ENCODE data around the gene TARM1.

The TARM1 gene

DNA sequence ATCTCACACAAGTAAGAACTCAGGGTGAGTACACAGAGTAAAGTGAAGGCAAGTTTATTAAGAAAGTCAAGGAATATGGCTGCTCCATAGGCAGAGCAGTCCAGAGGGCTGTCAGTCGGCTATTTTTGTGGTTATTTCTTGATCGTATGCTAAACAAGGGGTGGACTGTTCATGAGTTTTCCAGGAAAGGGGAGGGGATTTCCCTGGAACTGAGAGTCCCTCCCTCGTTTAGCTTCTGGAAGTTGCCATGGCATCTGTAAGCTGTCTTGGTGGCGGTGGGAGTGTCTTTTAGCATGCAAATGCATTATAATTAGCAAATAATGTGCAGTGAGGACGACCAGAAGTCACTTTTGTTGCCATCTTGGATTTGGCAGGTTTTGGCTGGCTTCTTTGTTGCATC lies 11.7 kb downstream of the TARM1 start:
- TF ChIP-seq ZNF561 (tag by site-specific recombination; IDR thresholded peaks at IDR 0.05; ENCODE audit: borderline replicate concordance) (no peak), ZNF629 (tag by site-specific recombination; IDR thresholded peaks at IDR 0.05) (no peak), ZNF223 (tag by site-specific recombination; IDR thresholded peaks at IDR 0.05) (no peak), MZF1 (tag by site-specific recombination; IDR thresholded peaks at IDR 0.05; ENCODE audit: borderline replicate concordance) (no peak), SP3 (tag by site-specific recombination; IDR thresholded peaks at IDR 0.05) (no peak), ZNF830 (tag by site-specific recombination; IDR thresholded peaks at IDR 0.05; ENCODE audit: low read depth) (no peak), ZNF747 (tag by site-specific recombination; IDR thresholded peaks at IDR 0.05) (no peak), ZNF596 (tag by site-specific recombination; IDR thresholded peaks at IDR 0.05) (no peak), ZNF16 (tag by site-specific recombination; IDR thresholded peaks at IDR 0.05; ENCODE audit: low read depth) (no peak), ZNF146 (tag by site-specific recombination; IDR thresholded peaks at IDR 0.05) (no peak), ZBTB7A (tag by site-specific recombination; IDR thresholded peaks at IDR 0.05; ENCODE audit: low read depth) (no peak), ZBTB48 (tag by site-specific recombination; IDR thresholded peaks at IDR 0.05) (no peak)
- TF ChIP-seq, protein P1, sequence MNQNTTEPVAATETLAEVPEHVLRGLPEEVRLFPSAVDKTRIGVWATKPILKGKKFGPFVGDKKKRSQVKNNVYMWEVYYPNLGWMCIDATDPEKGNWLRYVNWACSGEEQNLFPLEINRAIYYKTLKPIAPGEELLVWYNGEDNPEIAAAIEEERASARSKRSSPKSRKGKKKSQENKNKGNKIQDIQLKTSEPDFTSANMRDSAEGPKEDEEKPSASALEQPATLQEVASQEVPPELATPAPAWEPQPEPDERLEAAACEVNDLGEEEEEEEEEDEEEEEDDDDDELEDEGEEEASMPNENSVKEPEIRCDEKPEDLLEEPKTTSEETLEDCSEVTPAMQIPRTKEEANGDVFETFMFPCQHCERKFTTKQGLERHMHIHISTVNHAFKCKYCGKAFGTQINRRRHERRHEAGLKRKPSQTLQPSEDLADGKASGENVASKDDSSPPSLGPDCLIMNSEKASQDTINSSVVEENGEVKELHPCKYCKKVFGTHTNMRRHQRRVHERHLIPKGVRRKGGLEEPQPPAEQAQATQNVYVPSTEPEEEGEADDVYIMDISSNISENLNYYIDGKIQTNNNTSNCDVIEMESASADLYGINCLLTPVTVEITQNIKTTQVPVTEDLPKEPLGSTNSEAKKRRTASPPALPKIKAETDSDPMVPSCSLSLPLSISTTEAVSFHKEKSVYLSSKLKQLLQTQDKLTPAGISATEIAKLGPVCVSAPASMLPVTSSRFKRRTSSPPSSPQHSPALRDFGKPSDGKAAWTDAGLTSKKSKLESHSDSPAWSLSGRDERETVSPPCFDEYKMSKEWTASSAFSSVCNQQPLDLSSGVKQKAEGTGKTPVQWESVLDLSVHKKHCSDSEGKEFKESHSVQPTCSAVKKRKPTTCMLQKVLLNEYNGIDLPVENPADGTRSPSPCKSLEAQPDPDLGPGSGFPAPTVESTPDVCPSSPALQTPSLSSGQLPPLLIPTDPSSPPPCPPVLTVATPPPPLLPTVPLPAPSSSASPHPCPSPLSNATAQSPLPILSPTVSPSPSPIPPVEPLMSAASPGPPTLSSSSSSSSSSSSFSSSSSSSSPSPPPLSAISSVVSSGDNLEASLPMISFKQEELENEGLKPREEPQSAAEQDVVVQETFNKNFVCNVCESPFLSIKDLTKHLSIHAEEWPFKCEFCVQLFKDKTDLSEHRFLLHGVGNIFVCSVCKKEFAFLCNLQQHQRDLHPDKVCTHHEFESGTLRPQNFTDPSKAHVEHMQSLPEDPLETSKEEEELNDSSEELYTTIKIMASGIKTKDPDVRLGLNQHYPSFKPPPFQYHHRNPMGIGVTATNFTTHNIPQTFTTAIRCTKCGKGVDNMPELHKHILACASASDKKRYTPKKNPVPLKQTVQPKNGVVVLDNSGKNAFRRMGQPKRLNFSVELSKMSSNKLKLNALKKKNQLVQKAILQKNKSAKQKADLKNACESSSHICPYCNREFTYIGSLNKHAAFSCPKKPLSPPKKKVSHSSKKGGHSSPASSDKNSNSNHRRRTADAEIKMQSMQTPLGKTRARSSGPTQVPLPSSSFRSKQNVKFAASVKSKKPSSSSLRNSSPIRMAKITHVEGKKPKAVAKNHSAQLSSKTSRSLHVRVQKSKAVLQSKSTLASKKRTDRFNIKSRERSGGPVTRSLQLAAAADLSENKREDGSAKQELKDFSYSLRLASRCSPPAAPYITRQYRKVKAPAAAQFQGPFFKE (tag by site-specific recombination; IDR thresholded peaks at IDR 0.05; ENCODE audit: borderline replicate concordance) = no peak
- TF ChIP-seq, protein P2, sequence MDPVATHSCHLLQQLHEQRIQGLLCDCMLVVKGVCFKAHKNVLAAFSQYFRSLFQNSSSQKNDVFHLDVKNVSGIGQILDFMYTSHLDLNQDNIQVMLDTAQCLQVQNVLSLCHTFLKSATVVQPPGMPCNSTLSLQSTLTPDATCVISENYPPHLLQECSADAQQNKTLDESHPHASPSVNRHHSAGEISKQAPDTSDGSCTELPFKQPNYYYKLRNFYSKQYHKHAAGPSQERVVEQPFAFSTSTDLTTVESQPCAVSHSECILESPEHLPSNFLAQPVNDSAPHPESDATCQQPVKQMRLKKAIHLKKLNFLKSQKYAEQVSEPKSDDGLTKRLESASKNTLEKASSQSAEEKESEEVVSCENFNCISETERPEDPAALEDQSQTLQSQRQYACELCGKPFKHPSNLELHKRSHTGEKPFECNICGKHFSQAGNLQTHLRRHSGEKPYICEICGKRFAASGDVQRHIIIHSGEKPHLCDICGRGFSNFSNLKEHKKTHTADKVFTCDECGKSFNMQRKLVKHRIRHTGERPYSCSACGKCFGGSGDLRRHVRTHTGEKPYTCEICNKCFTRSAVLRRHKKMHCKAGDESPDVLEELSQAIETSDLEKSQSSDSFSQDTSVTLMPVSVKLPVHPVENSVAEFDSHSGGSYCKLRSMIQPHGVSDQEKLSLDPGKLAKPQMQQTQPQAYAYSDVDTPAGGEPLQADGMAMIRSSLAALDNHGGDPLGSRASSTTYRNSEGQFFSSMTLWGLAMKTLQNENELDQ (tag by site-specific recombination; IDR thresholded peaks at IDR 0.05; ENCODE audit: low read depth) = no peak
- TF ChIP-seq, protein P3, sequence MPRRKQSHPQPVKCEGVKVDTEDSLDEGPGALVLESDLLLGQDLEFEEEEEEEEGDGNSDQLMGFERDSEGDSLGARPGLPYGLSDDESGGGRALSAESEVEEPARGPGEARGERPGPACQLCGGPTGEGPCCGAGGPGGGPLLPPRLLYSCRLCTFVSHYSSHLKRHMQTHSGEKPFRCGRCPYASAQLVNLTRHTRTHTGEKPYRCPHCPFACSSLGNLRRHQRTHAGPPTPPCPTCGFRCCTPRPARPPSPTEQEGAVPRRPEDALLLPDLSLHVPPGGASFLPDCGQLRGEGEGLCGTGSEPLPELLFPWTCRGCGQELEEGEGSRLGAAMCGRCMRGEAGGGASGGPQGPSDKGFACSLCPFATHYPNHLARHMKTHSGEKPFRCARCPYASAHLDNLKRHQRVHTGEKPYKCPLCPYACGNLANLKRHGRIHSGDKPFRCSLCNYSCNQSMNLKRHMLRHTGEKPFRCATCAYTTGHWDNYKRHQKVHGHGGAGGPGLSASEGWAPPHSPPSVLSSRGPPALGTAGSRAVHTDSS (tag by site-specific recombination; IDR thresholded peaks at IDR 0.05) = no peak
- TF ChIP-seq, protein P4, sequence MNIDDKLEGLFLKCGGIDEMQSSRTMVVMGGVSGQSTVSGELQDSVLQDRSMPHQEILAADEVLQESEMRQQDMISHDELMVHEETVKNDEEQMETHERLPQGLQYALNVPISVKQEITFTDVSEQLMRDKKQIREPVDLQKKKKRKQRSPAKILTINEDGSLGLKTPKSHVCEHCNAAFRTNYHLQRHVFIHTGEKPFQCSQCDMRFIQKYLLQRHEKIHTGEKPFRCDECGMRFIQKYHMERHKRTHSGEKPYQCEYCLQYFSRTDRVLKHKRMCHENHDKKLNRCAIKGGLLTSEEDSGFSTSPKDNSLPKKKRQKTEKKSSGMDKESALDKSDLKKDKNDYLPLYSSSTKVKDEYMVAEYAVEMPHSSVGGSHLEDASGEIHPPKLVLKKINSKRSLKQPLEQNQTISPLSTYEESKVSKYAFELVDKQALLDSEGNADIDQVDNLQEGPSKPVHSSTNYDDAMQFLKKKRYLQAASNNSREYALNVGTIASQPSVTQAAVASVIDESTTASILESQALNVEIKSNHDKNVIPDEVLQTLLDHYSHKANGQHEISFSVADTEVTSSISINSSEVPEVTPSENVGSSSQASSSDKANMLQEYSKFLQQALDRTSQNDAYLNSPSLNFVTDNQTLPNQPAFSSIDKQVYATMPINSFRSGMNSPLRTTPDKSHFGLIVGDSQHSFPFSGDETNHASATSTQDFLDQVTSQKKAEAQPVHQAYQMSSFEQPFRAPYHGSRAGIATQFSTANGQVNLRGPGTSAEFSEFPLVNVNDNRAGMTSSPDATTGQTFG (tag by site-specific recombination; IDR thresholded peaks at IDR 0.05; ENCODE audit: borderline replicate concordance) = no peak
- TF ChIP-seq, protein P5, sequence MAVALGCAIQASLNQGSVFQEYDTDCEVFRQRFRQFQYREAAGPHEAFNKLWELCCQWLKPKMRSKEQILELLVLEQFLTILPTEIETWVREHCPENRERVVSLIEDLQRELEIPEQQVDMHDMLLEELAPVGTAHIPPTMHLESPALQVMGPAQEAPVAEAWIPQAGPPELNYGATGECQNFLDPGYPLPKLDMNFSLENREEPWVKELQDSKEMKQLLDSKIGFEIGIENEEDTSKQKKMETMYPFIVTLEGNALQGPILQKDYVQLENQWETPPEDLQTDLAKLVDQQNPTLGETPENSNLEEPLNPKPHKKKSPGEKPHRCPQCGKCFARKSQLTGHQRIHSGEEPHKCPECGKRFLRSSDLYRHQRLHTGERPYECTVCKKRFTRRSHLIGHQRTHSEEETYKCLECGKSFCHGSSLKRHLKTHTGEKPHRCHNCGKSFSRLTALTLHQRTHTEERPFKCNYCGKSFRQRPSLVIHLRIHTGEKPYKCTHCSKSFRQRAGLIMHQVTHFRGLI (tag by site-specific recombination; IDR thresholded peaks at IDR 0.05) = no peak
- TF ChIP-seq, protein P6, sequence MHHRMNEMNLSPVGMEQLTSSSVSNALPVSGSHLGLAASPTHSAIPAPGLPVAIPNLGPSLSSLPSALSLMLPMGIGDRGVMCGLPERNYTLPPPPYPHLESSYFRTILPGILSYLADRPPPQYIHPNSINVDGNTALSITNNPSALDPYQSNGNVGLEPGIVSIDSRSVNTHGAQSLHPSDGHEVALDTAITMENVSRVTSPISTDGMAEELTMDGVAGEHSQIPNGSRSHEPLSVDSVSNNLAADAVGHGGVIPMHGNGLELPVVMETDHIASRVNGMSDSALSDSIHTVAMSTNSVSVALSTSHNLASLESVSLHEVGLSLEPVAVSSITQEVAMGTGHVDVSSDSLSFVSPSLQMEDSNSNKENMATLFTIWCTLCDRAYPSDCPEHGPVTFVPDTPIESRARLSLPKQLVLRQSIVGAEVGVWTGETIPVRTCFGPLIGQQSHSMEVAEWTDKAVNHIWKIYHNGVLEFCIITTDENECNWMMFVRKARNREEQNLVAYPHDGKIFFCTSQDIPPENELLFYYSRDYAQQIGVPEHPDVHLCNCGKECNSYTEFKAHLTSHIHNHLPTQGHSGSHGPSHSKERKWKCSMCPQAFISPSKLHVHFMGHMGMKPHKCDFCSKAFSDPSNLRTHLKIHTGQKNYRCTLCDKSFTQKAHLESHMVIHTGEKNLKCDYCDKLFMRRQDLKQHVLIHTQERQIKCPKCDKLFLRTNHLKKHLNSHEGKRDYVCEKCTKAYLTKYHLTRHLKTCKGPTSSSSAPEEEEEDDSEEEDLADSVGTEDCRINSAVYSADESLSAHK (tag by site-specific recombination; IDR thresholded peaks at IDR 0.05) = no peak
- POLR2A ChIA-PET = no interaction called here
- no peaks in the 10 kb centered on the region for H3K9me3 ChIP-seq (ENCODE audit: control insufficient read depth, insufficient read depth, low read depth, low read length)
- no peak overlapping the region for H3K27ac ChIP-seq (ENCODE audit: extremely low read depth, low read depth, low read length)
- CTCF ChIA-PET = no interaction called here
- no peaks in the 10 kb centered on the region for H3K4me1 ChIP-seq (ENCODE audit: control insufficient read depth, insufficient read depth, low read length)
- H3K36me3 ChIP-seq (ENCODE audit: control insufficient read depth in 2 of 2, insufficient read depth in 1 of 2, low read length in 2 of 2) = no peaks in the 10 kb centered on the region
- no peak overlapping the region for H3K4me3 ChIP-seq (ENCODE audit: low read depth, low read length)

All from HEK293 (cell line).